Activated CD8-positive, alpha-beta memory T cell treated with anti-CD3 and anti-CD28 coated beads, Interleukin-2, amount 10 ng/mL, durations not matched to agents 7 days and 5 days (primary cell): ENCODE measurements around the gene SEC61A1. TPM values are rescaled to one million over a fixed set of nuclear protein-coding genes. Genes with fewer than 3 reads are reported as not detected.

Experiments
- ATAC-seq: fragments of 150-1000 bp; cut with Tn5 transposase; one replicate; pipeline ENCODE4 v1.10.0; 2021; ENCODE audit warnings: moderate library complexity
- CTCF ChIA-PET: fragments of 350-600 bp; sonication (Branson Sonifier 250); formaldehyde crosslinking; loops from one replicate; lab custom pipeline; 2021; ENCODE audit warnings: antibody characterized with exemption; lab: Charles Lee
- DNase-seq: peaks from one replicate; pipeline ENCODE4 v3.0.0-alpha.2; 2020
- H3K27ac Mint-ChIP-seq: one replicate; pipeline ENCODE4 v1.8.0; 2021; ENCODE audit warnings: mild to moderate bottlenecking, mixed read lengths
- H3K27me3 Mint-ChIP-seq: one replicate; pipeline ENCODE4 v1.8.0; 2021; ENCODE audit warnings: mixed read lengths
- H3K36me3 Mint-ChIP-seq: one replicate; pipeline ENCODE4 v1.8.0; 2021; ENCODE audit warnings: mild to moderate bottlenecking, mixed read lengths
- H3K4me1 Mint-ChIP-seq: one replicate; pipeline ENCODE4 v1.8.0; 2021; ENCODE audit warnings: mixed read lengths
- H3K4me3 Mint-ChIP-seq: one replicate; pipeline ENCODE4 v1.8.0; 2021; ENCODE audit warnings: mild to moderate bottlenecking, moderate library complexity, mixed read lengths
- H3K9me3 Mint-ChIP-seq: one replicate; pipeline ENCODE4 v1.8.0; 2022; ENCODE audit warnings: low read depth, mixed read lengths
- total RNA-seq, 2 experiments: library from RNA; stranded (reverse); gene quantifications; one replicate each; pipeline ENCODE4 v1.2.3, GENCODE V29; 2021

The SEC61A1 gene
- total RNA-seq: 100 to 1,000 TPM; 123 to 178 TPM

DNA sequence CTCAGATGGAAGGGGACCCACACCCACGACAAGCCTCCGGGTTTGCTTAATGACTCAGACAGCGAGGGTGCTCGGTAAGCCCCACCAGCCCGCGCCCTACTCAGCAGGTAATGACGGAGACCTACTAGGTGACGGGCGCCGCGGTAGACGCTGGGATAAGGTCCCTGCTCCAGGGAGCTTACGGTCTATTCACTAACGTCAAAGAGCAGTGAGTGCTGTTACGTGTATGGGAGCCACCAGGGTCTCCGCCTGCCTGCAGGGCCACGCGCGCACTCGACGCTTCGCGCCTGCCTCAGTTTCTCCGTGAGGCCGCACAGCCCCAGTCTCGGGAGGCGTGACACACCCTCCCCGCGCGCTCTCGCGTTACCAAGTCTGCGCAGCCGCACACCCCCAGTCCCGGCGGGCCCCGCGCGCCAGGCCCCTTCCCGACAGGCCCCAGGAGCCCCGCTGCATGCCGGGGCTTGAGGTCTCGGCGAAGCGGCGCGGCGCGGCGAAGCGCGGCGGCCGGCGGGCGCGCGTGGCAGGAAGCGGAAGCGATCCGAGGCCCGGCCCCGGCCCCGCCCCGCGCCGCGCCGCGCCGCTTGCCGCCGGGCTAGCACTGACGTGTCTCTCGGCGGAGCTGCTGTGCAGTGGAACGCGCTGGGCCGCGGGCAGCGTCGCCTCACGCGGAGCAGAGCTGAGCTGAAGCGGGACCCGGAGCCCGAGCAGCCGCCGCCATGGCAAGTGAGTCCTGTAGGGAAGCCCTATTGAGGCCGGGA is at the start of gene SEC61A1:
Gene SEC61A1, plus strand, starts transcription at position 601 of the 758 bp plus-strand sequence. Its CDS starts 116 bp downstream, at position 717.
- ATAC-seq: peak; percentile 97
- H3K4me3 Mint-ChIP-seq: peak within 1 kb of the TSS; percentile 86
- peak; percentile 96 for DNase-seq
- H3K27ac Mint-ChIP-seq: peak within 1 kb of the TSS; percentile 99
- H3K36me3 Mint-ChIP-seq: peaks cover 34% of the 10 kb centered on the region
- H3K4me1 Mint-ChIP-seq: peaks cover 40% of the 10 kb centered on the region
- CTCF ChIA-PET: interaction anchor here (1.1 to 1.2 kb wide), 2 partner anchors 14 to 24 kb away, joined by 3 to 5 read pairs; no protein-coding TSS in a partner anchor
- peaks cover 8% of the 10 kb centered on the region for H3K27me3 Mint-ChIP-seq
- no peaks in the 10 kb centered on the region for H3K9me3 Mint-ChIP-seq

DNA sequence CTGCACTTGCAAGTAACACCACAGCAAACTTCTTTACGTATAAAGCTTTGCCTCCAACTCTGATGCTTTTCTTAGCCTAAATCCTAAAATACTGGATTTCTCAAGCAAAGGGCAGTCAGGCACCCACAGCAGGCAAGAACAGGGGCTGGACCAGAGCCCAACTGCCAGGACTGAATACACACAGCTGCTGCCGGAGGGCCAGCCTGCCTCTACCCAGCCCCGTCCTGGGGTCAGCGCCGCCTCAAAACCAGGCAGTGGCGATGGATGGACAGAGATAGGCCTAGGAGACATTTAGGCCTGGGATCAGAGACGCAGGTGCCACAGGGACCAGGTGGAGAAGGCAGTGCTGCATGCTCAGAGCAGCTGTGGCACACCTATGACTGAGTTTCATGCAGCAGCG is 47.6 kb upstream of the SEC61A1 start:
- DNase-seq (no peak), ATAC-seq (no peak)
- no peaks in the 10 kb centered on the region for H3K9me3 Mint-ChIP-seq
- H3K27me3 Mint-ChIP-seq: peaks cover 4% of the 10 kb centered on the region
- no peak overlapping the region for H3K4me3 Mint-ChIP-seq
- CTCF ChIA-PET: no interaction called here
- no peaks in the 10 kb centered on the region for H3K4me1 Mint-ChIP-seq
- H3K27ac Mint-ChIP-seq: no peak overlapping the region
- no peaks in the 10 kb centered on the region for H3K36me3 Mint-ChIP-seq

DNA sequence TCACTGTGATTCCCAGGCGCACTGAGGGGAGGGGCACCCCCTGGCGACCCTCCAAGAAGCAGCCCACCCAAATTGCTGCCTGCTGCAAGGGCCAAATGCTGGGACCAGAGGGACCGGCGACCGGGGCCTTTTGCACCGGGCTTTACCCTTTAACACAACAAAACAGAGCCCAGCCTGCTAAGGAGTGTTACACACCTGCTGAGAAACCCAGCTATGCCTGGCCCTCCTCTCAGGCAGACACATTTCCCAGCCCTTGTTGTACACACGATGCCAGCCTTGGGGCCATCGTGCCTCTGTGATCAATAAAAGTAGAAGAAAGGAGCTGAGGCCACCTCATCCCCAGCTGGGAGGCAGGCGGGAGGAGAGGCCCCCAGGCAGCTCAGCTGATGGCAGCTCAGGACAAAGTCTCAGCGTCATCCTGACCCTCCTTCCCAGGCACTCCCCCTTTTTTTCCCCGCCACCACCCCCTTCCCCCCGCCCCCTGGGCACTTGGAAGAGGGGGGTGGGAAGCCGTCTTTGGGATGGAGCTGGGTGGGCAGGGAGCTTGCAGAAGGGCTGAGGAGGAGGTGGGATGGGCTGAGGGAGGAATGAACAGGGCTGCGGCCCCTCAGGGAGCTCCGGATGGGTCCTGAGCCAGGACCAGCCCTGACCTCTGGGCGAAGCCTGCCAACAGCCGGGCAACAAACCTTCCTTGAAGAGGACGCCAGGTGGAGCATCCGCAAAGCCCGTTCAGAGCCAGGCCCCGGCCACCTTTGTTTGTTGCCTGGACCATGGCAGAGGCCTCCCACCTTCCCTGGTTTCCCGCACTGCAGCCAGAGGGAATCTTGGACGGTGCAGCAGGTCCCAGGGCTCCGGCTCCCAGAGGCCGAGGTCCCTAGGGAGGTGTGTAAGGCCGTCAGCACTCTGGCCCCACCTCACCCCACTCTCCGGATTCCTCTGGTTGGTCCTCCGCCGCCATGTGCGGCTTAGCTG is 45.9 kb upstream of the SEC61A1 start:
- Mint-ChIP-seq H3K4me1 (peaks cover 1% of the 10 kb centered on the region), H3K27ac (no peak overlapping the region), H3K36me3 (no peaks in the 10 kb centered on the region), H3K27me3 (peaks cover 4% of the 10 kb centered on the region), H3K9me3 (no peaks in the 10 kb centered on the region), H3K4me3 (no peak overlapping the region)
- DNase-seq: no peak
- CTCF ChIA-PET: interaction anchor here (1.1 kb wide), 1 partner anchor 105 kb away, joined by 3 read pairs; no protein-coding TSS in a partner anchor
- no peak for ATAC-seq

DNA sequence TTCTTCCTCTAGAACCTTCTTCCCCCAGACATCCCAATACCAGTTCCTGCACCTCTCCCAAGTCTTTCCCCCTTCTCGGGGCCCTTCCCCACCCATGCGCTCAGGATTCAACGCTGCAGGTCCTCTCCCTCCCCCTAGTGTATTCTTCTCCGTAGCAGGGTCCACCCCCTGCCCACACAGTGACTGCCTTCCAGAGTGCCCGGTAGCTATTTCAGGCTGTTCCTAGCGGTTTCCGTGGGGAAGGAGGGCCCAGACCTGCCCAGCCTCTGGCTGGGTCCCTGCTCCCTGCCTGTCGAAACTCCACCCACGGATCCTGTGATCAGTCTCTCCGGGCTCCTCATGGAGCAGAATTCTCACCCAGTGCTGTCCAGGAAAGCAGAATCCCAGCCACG is 45.2 kb upstream of the SEC61A1 start:
- Mint-ChIP-seq H3K36me3 (no peaks in the 10 kb centered on the region), H3K4me1 (peaks cover 4% of the 10 kb centered on the region), H3K27me3 (peaks cover 4% of the 10 kb centered on the region), H3K4me3 (no peak overlapping the region), H3K27ac (no peak overlapping the region), H3K9me3 (no peaks in the 10 kb centered on the region)
- CTCF ChIA-PET: no interaction called here
- ATAC-seq: no peak
- DNase-seq: no peak

DNA sequence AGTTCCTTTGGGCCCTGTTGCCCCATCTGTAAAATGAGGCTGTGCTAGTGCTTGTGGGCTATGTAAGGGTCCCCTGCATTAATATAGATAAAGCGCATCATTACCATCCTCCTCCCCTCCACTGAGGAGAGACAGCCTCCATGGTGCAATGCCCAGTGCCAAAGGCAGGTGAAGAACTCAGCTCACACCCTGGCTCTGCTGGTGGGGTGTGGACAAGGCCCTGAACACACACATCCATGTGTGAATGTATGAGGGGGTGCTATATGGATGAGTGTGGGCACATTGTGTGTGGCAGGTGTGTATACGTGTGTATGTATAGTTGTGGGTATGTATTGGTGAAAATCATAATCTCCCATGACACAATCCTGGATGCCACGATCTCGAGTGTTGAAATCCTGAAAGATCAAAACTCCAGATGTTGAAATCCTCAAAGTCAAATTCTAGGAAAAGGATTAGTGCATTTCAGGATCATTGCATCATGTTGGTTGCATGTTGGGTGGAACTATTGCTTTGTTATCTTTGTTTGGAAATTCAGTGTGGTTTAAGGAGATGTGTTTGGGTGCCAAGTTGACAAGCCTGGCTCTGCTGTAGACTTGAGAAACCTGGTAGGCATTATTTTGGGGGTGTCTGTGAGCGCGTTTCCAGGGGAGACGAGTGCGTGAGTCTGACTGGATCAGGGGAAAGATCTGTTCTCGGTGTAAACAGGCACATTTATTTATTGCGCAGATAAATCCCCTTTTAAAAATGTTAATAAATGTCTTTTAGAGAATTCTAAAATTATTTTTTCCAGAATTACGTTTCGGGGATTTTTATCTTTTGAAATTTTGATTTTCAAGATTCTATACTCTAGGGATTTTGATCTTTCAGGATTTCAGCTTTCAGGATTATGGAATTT is 42.0 kb upstream of the SEC61A1 start:
- H3K4me3 Mint-ChIP-seq: no peak overlapping the region
- ATAC-seq (no peak), DNase-seq (no peak)
- H3K27me3 Mint-ChIP-seq: peaks cover 5% of the 10 kb centered on the region
- no peaks in the 10 kb centered on the region for H3K9me3 Mint-ChIP-seq
- CTCF ChIA-PET: no interaction called here
- no peaks in the 10 kb centered on the region for H3K36me3 Mint-ChIP-seq
- no peak overlapping the region for H3K27ac Mint-ChIP-seq
- H3K4me1 Mint-ChIP-seq: peaks cover 4% of the 10 kb centered on the region

DNA sequence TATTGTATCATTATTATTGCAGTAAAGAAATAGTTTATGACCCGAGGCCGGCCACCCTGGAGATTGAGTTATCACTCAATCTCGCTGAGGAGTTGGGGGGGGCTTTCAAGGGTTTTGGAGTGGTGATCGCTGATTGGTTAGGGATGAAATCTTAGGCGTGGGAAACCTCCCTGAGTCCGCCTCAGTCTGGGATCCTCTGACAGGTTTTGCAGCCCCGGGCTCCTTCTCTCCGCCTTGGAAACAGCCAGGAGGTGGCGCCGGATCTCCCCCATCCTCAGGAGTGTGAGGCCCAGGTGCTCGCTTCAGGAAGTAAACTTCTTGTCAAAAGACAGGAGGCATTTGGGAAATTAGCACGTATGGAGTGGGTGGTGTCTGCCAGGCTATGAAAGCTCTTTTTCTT is 41.1 kb upstream of the SEC61A1 start:
- ATAC-seq (no peak), DNase-seq (no peak)
- no peaks in the 10 kb centered on the region for H3K36me3 Mint-ChIP-seq
- peaks cover 4% of the 10 kb centered on the region for H3K4me1 Mint-ChIP-seq
- CTCF ChIA-PET: interaction anchor here (0.8 kb wide), 1 partner anchor 32 kb away, joined by 3 read pairs; no protein-coding TSS in a partner anchor
- H3K27ac Mint-ChIP-seq: no peak overlapping the region
- peaks cover 8% of the 10 kb centered on the region for H3K27me3 Mint-ChIP-seq
- no peaks in the 10 kb centered on the region for H3K9me3 Mint-ChIP-seq
- no peak overlapping the region for H3K4me3 Mint-ChIP-seq

DNA sequence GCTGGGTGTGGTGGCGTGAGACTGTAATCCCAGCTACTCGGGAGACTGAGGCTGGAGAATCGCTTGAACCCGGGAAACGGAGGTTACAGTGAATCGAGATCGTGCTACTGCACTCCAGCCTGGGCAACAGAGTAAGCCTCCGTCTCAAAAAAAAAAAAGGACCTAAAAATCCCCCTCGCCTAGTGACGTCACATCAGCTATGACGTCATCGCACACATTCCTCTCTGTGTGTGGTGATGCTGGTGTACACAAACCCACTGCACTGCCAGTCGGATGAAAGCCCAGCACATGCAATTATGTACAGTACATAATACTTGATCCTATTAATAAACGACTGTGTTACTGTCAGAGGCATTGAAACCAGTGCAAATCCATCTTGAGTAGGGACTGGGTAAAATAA is 40.2 kb upstream of the SEC61A1 start:
- H3K27me3 Mint-ChIP-seq: peaks cover 11% of the 10 kb centered on the region
- H3K36me3 Mint-ChIP-seq: peaks cover 3% of the 10 kb centered on the region
- no peak for ATAC-seq
- no peak overlapping the region for H3K27ac Mint-ChIP-seq
- H3K9me3 Mint-ChIP-seq: peaks cover 3% of the 10 kb centered on the region
- peaks cover 4% of the 10 kb centered on the region for H3K4me1 Mint-ChIP-seq
- H3K4me3 Mint-ChIP-seq: no peak overlapping the region
- CTCF ChIA-PET: interaction anchor here (0.8 kb wide), 1 partner anchor 33 kb away, joined by 3 read pairs; no protein-coding TSS in a partner anchor
- no peak for DNase-seq

DNA sequence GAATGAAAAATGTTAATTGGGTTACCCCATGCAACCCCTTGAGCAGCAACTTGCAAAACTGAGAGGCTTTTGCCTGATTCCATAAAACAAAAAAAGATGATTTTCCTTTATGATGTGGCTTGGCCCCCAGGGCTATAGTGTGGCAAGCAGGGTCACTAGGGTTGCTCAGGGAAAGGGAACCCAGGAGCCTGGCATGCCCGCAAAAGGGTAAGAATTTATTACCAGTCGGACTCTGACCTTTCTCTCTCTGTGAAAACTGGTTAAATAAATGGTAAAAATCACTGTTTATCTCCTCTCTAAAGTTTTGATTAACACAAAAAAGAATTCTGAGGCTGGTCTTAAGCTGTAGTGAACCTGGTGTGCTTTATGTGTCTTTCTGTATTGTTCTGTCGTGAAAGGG is 37.7 kb upstream of the SEC61A1 start:
- Mint-ChIP-seq H3K27ac (no peak overlapping the region), H3K27me3 (peaks cover 23% of the 10 kb centered on the region), H3K9me3 (peaks cover 3% of the 10 kb centered on the region), H3K4me3 (no peak overlapping the region), H3K36me3 (peaks cover 3% of the 10 kb centered on the region), H3K4me1 (peaks cover 4% of the 10 kb centered on the region)
- CTCF ChIA-PET: no interaction called here
- ATAC-seq (no peak), DNase-seq (no peak)

DNA sequence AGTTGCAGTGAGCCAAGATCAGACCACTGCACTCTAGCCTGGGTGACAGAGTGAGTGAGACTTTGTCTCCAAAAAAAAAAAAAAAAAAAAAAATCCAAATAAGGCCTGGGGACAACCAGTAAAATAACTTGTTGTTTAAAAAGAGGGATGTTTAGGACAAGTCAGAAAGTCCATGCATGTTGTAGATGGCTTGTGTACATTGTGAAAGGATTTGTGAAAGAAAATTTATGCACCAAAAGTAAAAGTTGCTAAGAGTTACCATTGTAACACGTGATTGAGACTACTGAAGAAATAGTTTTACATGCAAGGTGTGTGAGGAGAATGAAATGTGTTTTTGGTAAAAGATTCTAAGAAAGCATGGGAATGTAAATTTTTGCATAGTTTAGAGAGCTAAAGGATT is 35.7 kb upstream of the SEC61A1 start:
- H3K4me3 Mint-ChIP-seq: no peak overlapping the region
- H3K4me1 Mint-ChIP-seq: peaks cover 1% of the 10 kb centered on the region
- peaks cover 3% of the 10 kb centered on the region for H3K36me3 Mint-ChIP-seq
- CTCF ChIA-PET: no interaction called here
- H3K27me3 Mint-ChIP-seq: peaks cover 23% of the 10 kb centered on the region
- DNase-seq (no peak), ATAC-seq (no peak)
- peaks cover 3% of the 10 kb centered on the region for H3K9me3 Mint-ChIP-seq
- no peak overlapping the region for H3K27ac Mint-ChIP-seq

DNA sequence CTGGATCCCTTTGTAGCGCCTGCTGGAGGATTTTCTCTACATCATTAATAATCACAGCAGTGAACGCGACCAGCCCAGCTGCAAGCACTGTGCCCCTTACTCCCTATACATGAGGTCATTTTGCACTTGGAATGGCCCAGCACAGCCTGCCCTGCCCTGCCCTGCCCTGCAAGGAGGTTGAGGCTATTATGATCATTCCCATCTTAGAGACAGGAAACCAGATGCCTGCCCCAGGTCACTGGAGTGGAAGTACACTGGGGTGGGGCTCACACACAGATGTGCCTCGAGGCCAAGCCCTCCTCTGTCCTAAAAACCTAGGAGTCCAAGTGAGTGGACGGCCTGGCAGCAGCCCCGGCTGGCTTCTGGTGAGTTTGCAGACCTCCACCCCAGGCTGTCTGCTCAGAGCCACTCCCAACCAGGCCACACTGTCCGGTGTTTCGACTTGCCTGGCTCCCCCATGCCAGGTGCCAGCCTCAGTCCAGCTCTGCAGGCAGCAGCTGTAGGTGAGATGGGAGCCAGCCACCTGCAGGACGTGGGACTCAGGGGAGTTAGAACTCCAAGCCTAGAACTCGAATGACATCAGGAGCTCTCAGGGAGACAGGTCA is 30.4 kb upstream of the SEC61A1 start:
- H3K4me3 Mint-ChIP-seq: no peak overlapping the region
- no peaks in the 10 kb centered on the region for H3K9me3 Mint-ChIP-seq
- H3K27me3 Mint-ChIP-seq: peaks cover 38% of the 10 kb centered on the region
- H3K4me1 Mint-ChIP-seq: no peaks in the 10 kb centered on the region
- no peaks in the 10 kb centered on the region for H3K36me3 Mint-ChIP-seq
- ATAC-seq (no peak), DNase-seq (no peak)
- no peak overlapping the region for H3K27ac Mint-ChIP-seq
- CTCF ChIA-PET: no interaction called here

DNA sequence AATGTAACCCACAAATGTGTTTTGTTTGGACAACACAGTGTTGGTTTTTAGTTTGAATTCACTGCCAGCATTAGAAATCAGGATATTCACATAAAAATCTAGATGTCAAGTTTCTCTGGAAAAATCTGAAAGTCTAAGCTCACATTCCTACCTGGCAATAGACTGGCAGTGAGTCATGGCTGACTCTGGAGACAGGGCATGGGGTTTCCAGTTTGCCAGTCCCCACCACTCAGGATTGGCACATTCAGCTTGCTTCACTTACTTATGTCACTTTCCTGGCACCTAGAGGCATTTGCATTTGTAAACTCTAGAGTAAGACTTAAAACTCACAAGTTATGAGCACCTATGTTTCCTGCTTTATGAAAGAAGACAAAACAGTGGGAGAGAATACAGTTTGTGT is 19.1 kb upstream of the SEC61A1 start:
- no peaks in the 10 kb centered on the region for H3K36me3 Mint-ChIP-seq
- peaks cover 6% of the 10 kb centered on the region for H3K27me3 Mint-ChIP-seq
- no peak for ATAC-seq
- no peak overlapping the region for H3K27ac Mint-ChIP-seq
- no peak overlapping the region for H3K4me3 Mint-ChIP-seq
- CTCF ChIA-PET: no interaction called here
- no peaks in the 10 kb centered on the region for H3K4me1 Mint-ChIP-seq
- no peak for DNase-seq
- no peaks in the 10 kb centered on the region for H3K9me3 Mint-ChIP-seq

DNA sequence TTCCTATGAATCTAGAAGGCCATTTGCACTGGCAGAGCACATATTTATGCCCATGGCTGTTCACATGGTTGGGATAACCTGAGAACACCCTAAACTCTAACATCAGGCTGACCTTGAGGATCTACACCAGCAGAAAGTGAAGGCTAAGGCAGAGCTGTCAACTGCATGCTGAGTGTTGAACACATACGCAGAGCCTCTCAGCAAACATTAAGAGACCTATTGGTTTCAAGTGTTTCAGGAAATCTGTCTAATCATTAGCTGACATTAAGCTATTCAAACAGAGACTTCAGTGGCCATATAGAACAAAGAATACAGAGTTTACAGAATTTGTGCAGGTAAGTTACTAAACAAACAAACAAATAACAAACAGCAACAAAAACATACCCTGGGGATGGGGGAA is 16.1 kb upstream of the SEC61A1 start:
- DNase-seq (no peak), ATAC-seq (no peak)
- Mint-ChIP-seq H3K27me3 (peaks cover 21% of the 10 kb centered on the region), H3K4me1 (no peaks in the 10 kb centered on the region), H3K36me3 (no peaks in the 10 kb centered on the region), H3K27ac (no peak overlapping the region), H3K4me3 (no peak overlapping the region), H3K9me3 (no peaks in the 10 kb centered on the region)
- CTCF ChIA-PET: no interaction called here
